A673 (cell line): ENCODE data around the gene CBX8. TPM values are rescaled to one million over a fixed set of nuclear protein-coding genes. Genes with fewer than 3 reads are reported as not detected.

Experiments used
- BruUV-seq: library from RNA; stranded (reverse); fragments of 400-500 nt; replicated peaks from 2 replicates; lab custom pipeline; 2021; lab: Mats Ljungman, UMichigan
- CTCF ChIA-PET: fragments of 300-600 bp; sonication (Branson Sonifier 250); formaldehyde crosslinking; loops from one replicate; lab custom pipeline; 2022; ENCODE audit warnings: antibody characterized with exemption; lab: Charles Lee
- POLR2A ChIA-PET: fragments of 300-600 bp; sonication (Branson Sonifier 250); formaldehyde crosslinking; loops from one replicate; lab custom pipeline; 2022; ENCODE audit warnings: antibody characterized with exemption; ENCODE audit not compliant: low non-redundant PET; lab: Charles Lee
- DNase-seq: peaks from one replicate; pipeline ENCODE4 v3.0.0-alpha.2; 2015; ENCODE audit warnings: low spot score
- H3K27ac ChIP-seq: fragments of 200-600 bp; sonication (generic); 2 replicates; pipeline ENCODE4 v1.5.1; 2016; ENCODE audit warnings: mixed run types, low read depth, mild to moderate bottlenecking, mixed read lengths, antibody characterized with exemption, low read length; ENCODE audit not compliant: poor library complexity, severe bottlenecking
- H3K27me3 ChIP-seq: fragments of 200-600 bp; sonication (generic); replicated peaks from 2 replicates; pipeline ENCODE4 v1.6.1; 2017; ENCODE audit warnings: mixed run types, low read depth, mild to moderate bottlenecking, mixed read lengths, antibody characterized with exemption, low read length; ENCODE audit not compliant: insufficient read depth, poor library complexity
- H3K36me3 ChIP-seq: fragments of 200-600 bp; sonication (generic); 2 replicates; pipeline ENCODE4 v1.6.1; 2016; ENCODE audit warnings: mixed run types, mild to moderate bottlenecking, mixed read lengths, antibody characterized with exemption, low read length; ENCODE audit not compliant: insufficient read depth, poor library complexity, severe bottlenecking
- H3K4me1 ChIP-seq: fragments of 200-600 bp; sonication (generic); 2 replicates; pipeline ENCODE4 v1.6.1; 2017; ENCODE audit warnings: mixed run types, mild to moderate bottlenecking, mixed read lengths, antibody characterized with exemption, low read length; ENCODE audit not compliant: insufficient read depth, poor library complexity, severe bottlenecking
- H3K4me3 ChIP-seq: fragments of 200-600 bp; sonication (generic); 2 replicates; pipeline ENCODE4 v1.5.1; 2016; ENCODE audit warnings: low read depth, mixed run types, mild to moderate bottlenecking, mixed read lengths, low read length; ENCODE audit not compliant: poor library complexity, severe bottlenecking
- H3K9me3 ChIP-seq: fragments of 200-600 bp; sonication (generic); 2 replicates; pipeline ENCODE4 v1.6.1; 2016; ENCODE audit warnings: mixed run types, low read depth, mild to moderate bottlenecking, mixed read lengths, antibody characterized with exemption, low read length; ENCODE audit not compliant: poor library complexity, severe bottlenecking
- CTCF ChIP-seq: fragments of 300-800, 200-600 bp; sonication (generic); conservative IDR thresholded peaks from 2 replicates; pipeline ENCODE4 v1.5.1; 2017; ENCODE audit warnings: low read depth, mild to moderate bottlenecking, antibody characterized with exemption, low read length, moderate library complexity, mixed read lengths
- EZH2 ChIP-seq: fragments of 200-600 bp; sonication (generic); IDR thresholded peaks from 2 replicates; pipeline ENCODE4 v1.6.1; 2017; ENCODE audit warnings: borderline replicate concordance, low read depth, mild to moderate bottlenecking, mixed read lengths, antibody characterized with exemption, low read length; ENCODE audit not compliant: poor library complexity, severe bottlenecking
- intact Hi-C: fragments of 100-400 bp; cut with micrococcal nuclease; formaldehyde crosslinking; loops from one replicate; pipeline ENCODE4 v1.10.0; 2022; ENCODE audit not compliant: unreplicated experiment
- total RNA-seq: library from RNA; stranded (reverse); gene quantifications from 2 replicates; pipeline ENCODE4 v1.2.3, GENCODE V29; 2021

Gene CBX8
- total RNA-seq, 1 experiment from 2014 or later = 27.0 TPM

- H3K9me3 ChIP-seq = no peaks in the 10 kb centered on the region
- POLR2A ChIA-PET = interaction anchor here (0.6 kb wide), 1 partner anchor 43 kb away, joined by 3 read pairs; no protein-coding TSS in a partner anchor
- peak overlapping the region; percentile 94 for H3K27ac ChIP-seq
- TF ChIP-seq CTCF (no peak), EZH2 (no peak)
- H3K4me1 ChIP-seq = peaks cover 54% of the 10 kb centered on the region
- intact Hi-C loops = no loop called here
- DNase-seq = peak; percentile 58
- CTCF ChIA-PET = interaction anchor here (0.6 to 1.0 kb wide), 6 partner anchors 13 to 91 kb away, joined by 3 to 7 read pairs (median 5); no protein-coding TSS in a partner anchor
- peaks cover 15% of the 10 kb centered on the region for H3K36me3 ChIP-seq
- H3K4me3 ChIP-seq = peak overlapping the region; percentile 88
- no peaks in the 10 kb centered on the region for H3K27me3 ChIP-seq
- no TSS peak for BruUV-seq
Observed at GRCh38 chr17:79797492-79798298, 818 bp upstream of the CBX8 start.

GRCh38 chr17:79796444-79796762 lies 474 bp downstream of the CBX8 start:
- no TSS peak for BruUV-seq
- intact Hi-C loops = no loop called here
- no peak for DNase-seq
- H3K36me3 ChIP-seq = peaks cover 15% of the 10 kb centered on the region
- H3K9me3 ChIP-seq = no peaks in the 10 kb centered on the region
- CTCF ChIA-PET = interaction anchor here (0.7 to 1.0 kb wide), 4 partner anchors 12 to 45 kb away, joined by 3 to 11 read pairs (median 4); no protein-coding TSS in a partner anchor
- peaks cover 65% of the 10 kb centered on the region for H3K4me1 ChIP-seq
- no peak for TF ChIP-seq CTCF
- POLR2A ChIA-PET = interaction anchor here (0.6 to 0.7 kb wide), 4 partner anchors 17 to 126 kb away, joined by 3 read pairs; no protein-coding TSS in a partner anchor
- peaks cover 6% of the 10 kb centered on the region for H3K27me3 ChIP-seq
- peak overlapping the region; percentile 88 for H3K4me3 ChIP-seq
- H3K27ac ChIP-seq = peak overlapping the region; percentile 94

GRCh38 chr17:79795795-79796443 lies 958 bp downstream of the CBX8 start:
- Histone ChIP-seq H3K4me1 (peaks cover 65% of the 10 kb centered on the region), H3K36me3 (peaks cover 15% of the 10 kb centered on the region), H3K27ac (peak overlapping the region; percentile 94), H3K4me3 (peak overlapping the region; percentile 88), H3K9me3 (no peaks in the 10 kb centered on the region), H3K27me3 (peaks cover 11% of the 10 kb centered on the region)
- TSS peak; percentile 93 for BruUV-seq
- DNase-seq = no peak
- POLR2A ChIA-PET = no interaction called here
- intact Hi-C loops = no loop called here
- CTCF ChIA-PET = no interaction called here
- no peak for TF ChIP-seq EZH2
- TF ChIP-seq CTCF = no peak
